Measurements from ENCODE around the gene LINC00237.

GRCh38 chr20:21077809-21078345, 28.3 kb downstream of the LINC00237 start:
- TF ChIP-seq CTCF (conservative IDR thresholded peaks at IDR 0.05) (no peak), ZFX (IDR thresholded peaks at IDR 0.05) (no peak)

All from C4-2B (cell line).